Parathyroid adenoma (tissue), 2 donors: Measurements from ENCODE around the gene TFEB.

Experiments
- H2AFZ ChIP-seq: fragments of 300-600 bp; sonication (generic); one replicate; pipeline ENCODE4 v1.7.0; 2017; ENCODE audit warnings: antibody characterized with exemption, mild to moderate bottlenecking
- H3K27ac ChIP-seq: fragments of 300-600 bp; sonication (generic); one replicate; pipeline ENCODE4 v1.7.0; 2017
- H3K27me3 ChIP-seq: fragments of 300-600 bp; sonication (generic); one replicate; pipeline ENCODE4 v1.7.0; 2017; ENCODE audit warnings: low read length; ENCODE audit not compliant: control insufficient read depth, insufficient read depth
- H3K36me3 ChIP-seq: fragments of 300-600 bp; sonication (generic); one replicate; pipeline ENCODE4 v1.7.0; 2017; ENCODE audit warnings: low read length; ENCODE audit not compliant: control insufficient read depth, insufficient read depth
- H3K4me1 ChIP-seq: fragments of 300-600 bp; sonication (generic); one replicate; pipeline ENCODE4 v1.7.0; 2017; ENCODE audit warnings: control low read depth
- H3K4me2 ChIP-seq: fragments of 300-600 bp; sonication (generic); one replicate; pipeline ENCODE4 v1.7.0; 2017; ENCODE audit warnings: low read length
- H3K4me3 ChIP-seq: fragments of 300-600 bp; sonication (generic); one replicate; pipeline ENCODE4 v1.7.0; 2017; ENCODE audit warnings: low read depth, low read length
- H3K79me2 ChIP-seq: fragments of 300-600 bp; sonication (generic); one replicate; pipeline ENCODE4 v1.7.0; 2017; ENCODE audit warnings: control low read depth
- H3K9ac ChIP-seq: fragments of 300-600 bp; sonication (generic); one replicate; pipeline ENCODE4 v1.7.0; 2017; ENCODE audit warnings: mild to moderate bottlenecking
- H3K9me3 ChIP-seq: fragments of 300-600 bp; sonication (generic); one replicate; pipeline ENCODE4 v1.7.0; 2017; ENCODE audit warnings: low read length; ENCODE audit not compliant: control insufficient read depth
- CTCF ChIP-seq: fragments of 300-600 bp; sonication (generic); IDR thresholded peaks from one replicate; pipeline ENCODE4 v1.7.0; 2017; ENCODE audit warnings: antibody characterized with exemption, mild to moderate bottlenecking
- donor health status: primary hyperparathyroidism.

The TFEB gene

GRCh38 chr6:41777551-41778285 is 42.3 kb upstream of the TFEB start:
- H3K36me3 ChIP-seq, result no peaks in the 10 kb centered on the region
- no peaks in the 10 kb centered on the region for H3K79me2 ChIP-seq
- no peak for TF ChIP-seq CTCF
- H3K9me3 ChIP-seq, result no peaks in the 10 kb centered on the region
- H3K27ac ChIP-seq, result no peak overlapping the region
- no peak overlapping the region for H3K9ac ChIP-seq
- H3K4me2 ChIP-seq, result no peak overlapping the region
- H2AFZ ChIP-seq, result no peak overlapping the region
- H3K4me1 ChIP-seq, result peaks cover 12% of the 10 kb centered on the region
- H3K4me3 ChIP-seq, result no peak overlapping the region
- no peaks in the 10 kb centered on the region for H3K27me3 ChIP-seq

- H3K36me3 ChIP-seq, result no peaks in the 10 kb centered on the region
- H3K4me3 ChIP-seq, result no peak overlapping the region
- H3K79me2 ChIP-seq, result no peaks in the 10 kb centered on the region
- H3K9me3 ChIP-seq, result no peaks in the 10 kb centered on the region
- H3K4me2 ChIP-seq, result no peak overlapping the region
- H3K4me1 ChIP-seq, result peaks cover 4% of the 10 kb centered on the region
- H3K27me3 ChIP-seq, result no peaks in the 10 kb centered on the region
- no peak for TF ChIP-seq CTCF
- H3K9ac ChIP-seq, result no peak overlapping the region
- H2AFZ ChIP-seq, result no peak overlapping the region
- no peak overlapping the region for H3K27ac ChIP-seq
These were observed 40.0 kb upstream of the TFEB start for GRCh38 chr6:41775293-41775882.

- no peaks in the 10 kb centered on the region for H3K36me3 ChIP-seq
These were observed 39.4 kb upstream of the TFEB start for GRCh38 chr6:41774841-41775240.

GRCh38 chr6:41771058-41771983 is 35.9 kb upstream of the TFEB start:
- Histone ChIP-seq H3K9me3 (no peaks in the 10 kb centered on the region), H3K9ac (no peak overlapping the region), H3K4me3 (no peak overlapping the region), H3K36me3 (no peaks in the 10 kb centered on the region), H3K79me2 (no peaks in the 10 kb centered on the region), H3K4me2 (no peak overlapping the region), H3K4me1 (no peaks in the 10 kb centered on the region), H3K27me3 (no peaks in the 10 kb centered on the region), H3K27ac (no peak overlapping the region), H2AFZ (no peak overlapping the region)
- no peak for TF ChIP-seq CTCF

More at GRCh38 chr6:41774841-41775240, 39.4 kb upstream of the TFEB start:
- H3K9ac ChIP-seq, result no peak overlapping the region
- H3K9me3 ChIP-seq, result no peaks in the 10 kb centered on the region
- no peak overlapping the region for H3K27ac ChIP-seq
- H3K79me2 ChIP-seq, result no peaks in the 10 kb centered on the region
- H3K4me3 ChIP-seq, result no peak overlapping the region
- no peak overlapping the region for H2AFZ ChIP-seq
- H3K4me1 ChIP-seq, result peaks cover 4% of the 10 kb centered on the region
- H3K27me3 ChIP-seq, result no peaks in the 10 kb centered on the region
- H3K4me2 ChIP-seq, result no peak overlapping the region
- TF ChIP-seq CTCF, result no peak
